ENCODE data around the gene KRTAP10-8. TPM values are rescaled to one million over a fixed set of nuclear protein-coding genes. Genes with fewer than 3 reads are reported as not detected.

The KRTAP10-8 gene
- total and polyA plus RNA-seq, 2 of the 4 experiments (the other 2 are of a cell fraction) = not detected

DNA sequence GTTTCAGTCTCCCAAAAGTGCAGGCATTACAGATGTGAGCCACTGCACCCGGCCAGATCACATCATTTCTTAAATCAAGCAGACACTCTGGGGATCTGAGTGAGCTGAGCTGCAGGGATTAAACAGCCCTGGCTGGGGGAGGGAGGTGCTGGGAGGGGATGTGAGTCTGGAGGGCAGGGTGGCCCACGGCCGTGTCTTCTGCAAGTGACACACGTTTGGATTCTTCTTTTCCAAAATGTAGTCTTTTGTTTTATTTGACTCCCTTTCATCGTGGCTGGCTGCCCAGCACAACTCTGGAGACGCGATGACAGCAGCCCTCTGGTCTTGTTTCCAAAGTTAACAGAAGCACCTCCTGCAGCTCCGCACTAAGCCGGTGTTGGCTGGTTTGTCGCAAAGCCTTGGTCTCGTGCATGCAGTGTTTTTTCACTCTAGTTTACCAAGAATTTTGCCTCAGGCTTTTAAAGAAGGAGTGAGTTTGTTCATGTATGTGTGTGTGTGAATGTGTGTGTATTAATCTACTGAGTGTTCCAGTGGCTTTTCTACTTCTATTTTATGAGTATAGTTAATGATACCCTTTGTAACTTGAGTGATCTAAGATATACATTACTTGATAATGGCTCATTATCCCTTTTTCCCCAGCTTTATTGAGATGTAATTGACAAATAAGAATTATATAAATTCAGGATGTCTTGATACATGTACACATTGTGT is 28.6 kb upstream of the KRTAP10-8 start:
- Histone ChIP-seq H3K9me3 (ENCODE audit: control insufficient read depth, insufficient read depth, low read length) (peaks cover 8% of the 10 kb centered on the region), H4K20me1 (ENCODE audit: insufficient read depth, low read length) (no peaks in the 10 kb centered on the region), H4K5ac (ENCODE audit: low read depth, low read length) (no peak overlapping the region), H3K36me3 (ENCODE audit: control insufficient read depth, insufficient read depth, low read length) (no peaks in the 10 kb centered on the region), H3K9me1 (ENCODE audit: insufficient read depth, low read length) (no peaks in the 10 kb centered on the region), H3K9ac (ENCODE audit: low read depth, low read length) (no peak overlapping the region), H3K4ac (ENCODE audit: low read depth, low read length) (no peak overlapping the region), H2BK20ac (ENCODE audit: low read depth, low read length) (no peak overlapping the region), H2BK15ac (ENCODE audit: low read depth, low read length) (no peak overlapping the region), H3K27ac (ENCODE audit: insufficient read depth, low read length) (no peak overlapping the region), H3K4me1 (ENCODE audit: control insufficient read depth, insufficient read depth, low read length) (no peaks in the 10 kb centered on the region), H3K56ac (ENCODE audit: extremely low read depth, insufficient read depth, low read length) (no peak overlapping the region), H3K4me2 (ENCODE audit: low read depth, low read length) (no peak overlapping the region), H2AK9ac (replicated peaks; ENCODE audit: low read depth, low read length, poor library complexity) (no peak overlapping the region), H3K23ac (ENCODE audit: low read depth, low read length) (no peak overlapping the region), H2BK5ac (ENCODE audit: low read depth, low read length, poor library complexity, severe bottlenecking) (no peak overlapping the region), H2AFZ (replicated peaks; ENCODE audit: low read length, poor library complexity) (no peak overlapping the region), H4K8ac (ENCODE audit: low read depth in 2 of 2, low read length in 2 of 2) (no peak overlapping the region), H3K14ac (replicated peaks; ENCODE audit: low read depth, low read length) (no peak overlapping the region), H2BK120ac (ENCODE audit: low read depth, low read length) (no peak overlapping the region), H3K18ac (ENCODE audit: low read depth, low read length) (no peak overlapping the region), H3K27me3 (ENCODE audit: control insufficient read depth, insufficient read depth, low read length) (peaks cover 3% of the 10 kb centered on the region; the same call in 1 of the 2 replicates), H4K91ac (ENCODE audit: insufficient read depth, low read depth, low read length) (no peak overlapping the region), H2AK5ac (ENCODE audit: low read depth, low read length) (no peak overlapping the region), H3K4me3 (ENCODE audit: insufficient read depth, low read depth, low read length) (no peak overlapping the region), H3K79me1 (ENCODE audit: low read depth in 1 of 2, low read length in 2 of 2) (no peaks in the 10 kb centered on the region)
- WGBS, 2 experiments (ENCODE audit: extremely low coverage in 2 of 2, insufficient read length in 1 of 2) = 9% methylated on average over 4 of the region's 11 CpGs; no CpG with 5 or more reads in 1 of the 2 experiments
- in situ Hi-C loops (cut with MboI; ENCODE audit: low sequenced_read_pairs) (no loop called here), intact Hi-C loops (cut with micrococcal nuclease) (no loop called here), dilution Hi-C loops (cut with HindIII; ENCODE audit: low sequenced_read_pairs, unreplicated experiment) (no loop called here)
- DNase-seq (no peak), ATAC-seq (ENCODE audit: low read depth) (no peak)
- ChIA-PET CTCF (no interaction called here), POLR2A (ENCODE audit: unreplicated experiment) (no interaction called here)
- TF ChIP-seq FOS (IDR thresholded peaks at IDR 0.05; ENCODE audit: low read depth, low read length) (no peak), SMC3 (IDR thresholded peaks at IDR 0.05; ENCODE audit: low read depth, low read length) (no peak), CHD1 (IDR thresholded peaks at IDR 0.05; ENCODE audit: low read depth, low read length) (no peak), MXI1 (IDR thresholded peaks at IDR 0.05; ENCODE audit: borderline replicate concordance, low read depth, low read length) (no peak), MAFK (IDR thresholded peaks at IDR 0.05; ENCODE audit: low read depth, low read length) (no peak)
- TF ChIP-seq, protein P1, sequence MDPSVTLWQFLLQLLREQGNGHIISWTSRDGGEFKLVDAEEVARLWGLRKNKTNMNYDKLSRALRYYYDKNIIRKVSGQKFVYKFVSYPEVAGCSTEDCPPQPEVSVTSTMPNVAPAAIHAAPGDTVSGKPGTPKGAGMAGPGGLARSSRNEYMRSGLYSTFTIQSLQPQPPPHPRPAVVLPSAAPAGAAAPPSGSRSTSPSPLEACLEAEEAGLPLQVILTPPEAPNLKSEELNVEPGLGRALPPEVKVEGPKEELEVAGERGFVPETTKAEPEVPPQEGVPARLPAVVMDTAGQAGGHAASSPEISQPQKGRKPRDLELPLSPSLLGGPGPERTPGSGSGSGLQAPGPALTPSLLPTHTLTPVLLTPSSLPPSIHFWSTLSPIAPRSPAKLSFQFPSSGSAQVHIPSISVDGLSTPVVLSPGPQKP (IDR thresholded peaks at IDR 0.05; ENCODE audit: borderline replicate concordance, low read depth, low read length) = no peak
- TF ChIP-seq, protein P2, sequence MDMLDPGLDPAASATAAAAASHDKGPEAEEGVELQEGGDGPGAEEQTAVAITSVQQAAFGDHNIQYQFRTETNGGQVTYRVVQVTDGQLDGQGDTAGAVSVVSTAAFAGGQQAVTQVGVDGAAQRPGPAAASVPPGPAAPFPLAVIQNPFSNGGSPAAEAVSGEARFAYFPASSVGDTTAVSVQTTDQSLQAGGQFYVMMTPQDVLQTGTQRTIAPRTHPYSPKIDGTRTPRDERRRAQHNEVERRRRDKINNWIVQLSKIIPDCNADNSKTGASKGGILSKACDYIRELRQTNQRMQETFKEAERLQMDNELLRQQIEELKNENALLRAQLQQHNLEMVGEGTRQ (IDR thresholded peaks at IDR 0.05; ENCODE audit: low read depth, low read length) = no peak
- TF ChIP-seq, protein P3, sequence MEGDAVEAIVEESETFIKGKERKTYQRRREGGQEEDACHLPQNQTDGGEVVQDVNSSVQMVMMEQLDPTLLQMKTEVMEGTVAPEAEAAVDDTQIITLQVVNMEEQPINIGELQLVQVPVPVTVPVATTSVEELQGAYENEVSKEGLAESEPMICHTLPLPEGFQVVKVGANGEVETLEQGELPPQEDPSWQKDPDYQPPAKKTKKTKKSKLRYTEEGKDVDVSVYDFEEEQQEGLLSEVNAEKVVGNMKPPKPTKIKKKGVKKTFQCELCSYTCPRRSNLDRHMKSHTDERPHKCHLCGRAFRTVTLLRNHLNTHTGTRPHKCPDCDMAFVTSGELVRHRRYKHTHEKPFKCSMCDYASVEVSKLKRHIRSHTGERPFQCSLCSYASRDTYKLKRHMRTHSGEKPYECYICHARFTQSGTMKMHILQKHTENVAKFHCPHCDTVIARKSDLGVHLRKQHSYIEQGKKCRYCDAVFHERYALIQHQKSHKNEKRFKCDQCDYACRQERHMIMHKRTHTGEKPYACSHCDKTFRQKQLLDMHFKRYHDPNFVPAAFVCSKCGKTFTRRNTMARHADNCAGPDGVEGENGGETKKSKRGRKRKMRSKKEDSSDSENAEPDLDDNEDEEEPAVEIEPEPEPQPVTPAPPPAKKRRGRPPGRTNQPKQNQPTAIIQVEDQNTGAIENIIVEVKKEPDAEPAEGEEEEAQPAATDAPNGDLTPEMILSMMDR (conservative IDR thresholded peaks at IDR 0.05; ENCODE audit: low read depth, low read length) = no peak
- BruUV-seq (replicated peaks) = no TSS peak

Data from IMR-90 (cell line).